ENCODE data around the gene GSE1.

Gene GSE1

GRCh38 chr16:85687651-85688471, 74.7 kb downstream of the GSE1 start:
- H3K27ac ChIP-seq, result peak overlapping the region; percentile 75
- TF ChIP-seq CTCF (IDR thresholded peaks at IDR 0.05) (no peak), ZFX (IDR thresholded peaks at IDR 0.05; ENCODE audit: borderline replicate concordance) (no peak)

- TF ChIP-seq ZFX (IDR thresholded peaks at IDR 0.05; ENCODE audit: borderline replicate concordance) (no peak), CTCF (IDR thresholded peaks at IDR 0.05) (no peak)
- H3K27ac ChIP-seq, result peak within 1 kb of the TSS; percentile 75
These were observed 75.6 kb downstream of the GSE1 start, which contains the start of gene GINS2 for GRCh38 chr16:85688586-85689284. Gene GINS2 (minus strand): TSS chr16:85688954. CDS start chr16:85688898, 56 bp downstream.

GRCh38 chr16:85689285-85689949, 76.3 kb downstream of the GSE1 start:
- H3K27ac ChIP-seq, result peak overlapping the region; percentile 75
- TF ChIP-seq ZFX (IDR thresholded peaks at IDR 0.05; ENCODE audit: borderline replicate concordance) (no peak), CTCF (IDR thresholded peaks at IDR 0.05) (no peak)

GRCh38 chr16:85689950-85690320, 76.8 kb downstream of the GSE1 start:
- no peak for TF ChIP-seq ZFX (IDR thresholded peaks at IDR 0.05; ENCODE audit: borderline replicate concordance)
- no peak for TF ChIP-seq CTCF (IDR thresholded peaks at IDR 0.05)

GRCh38 chr16:85690469-85691064, 77.4 kb downstream of the GSE1 start:
- TF ChIP-seq ZFX (IDR thresholded peaks at IDR 0.05; ENCODE audit: borderline replicate concordance) (no peak), CTCF (IDR thresholded peaks at IDR 0.05) (no peak)
- peak overlapping the region; percentile 75 for H3K27ac ChIP-seq

More at GRCh38 chr16:85689950-85690320, 76.8 kb downstream of the GSE1 start:
- H3K27ac ChIP-seq, result peak overlapping the region; percentile 75

- H3K27ac ChIP-seq, result no peak overlapping the region
- TF ChIP-seq CTCF (IDR thresholded peaks at IDR 0.05), result no peak
- no peak for TF ChIP-seq ZFX (IDR thresholded peaks at IDR 0.05; ENCODE audit: borderline replicate concordance)
These were observed 82.3 kb downstream of the GSE1 start for GRCh38 chr16:85695196-85696128.
